ENCODE measurements around the gene ALPP. TPM values are rescaled to one million over a fixed set of nuclear protein-coding genes. Genes with fewer than 3 reads are reported as not detected.

Gene ALPP
- polyA plus RNA-seq, 1 donor from 2014 or later: not detected

DNA sequence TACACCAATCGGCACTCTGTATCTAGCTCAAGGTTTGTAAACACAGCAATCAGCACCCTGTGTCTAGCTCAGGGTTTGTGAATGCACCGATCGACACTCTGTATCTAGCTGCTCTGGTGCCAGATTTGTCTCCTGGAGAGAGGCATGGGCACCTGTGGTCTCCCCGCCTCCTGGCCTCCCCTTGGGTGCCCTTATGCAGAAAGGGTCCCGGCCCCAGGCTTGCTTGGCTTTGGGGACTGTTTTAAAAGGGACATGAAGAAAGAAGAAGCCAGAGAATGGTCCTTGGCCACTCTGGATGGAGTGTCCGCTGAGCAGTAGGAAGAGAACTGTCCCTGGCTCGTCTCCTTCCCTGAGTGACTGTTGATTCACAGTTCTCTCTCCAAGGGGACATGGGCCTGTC, 11.5 kb upstream of the ALPP start:
- Histone ChIP-seq H3K79me2 (replicated peaks; ENCODE audit: insufficient read depth, low read length) (no peaks in the 10 kb centered on the region), H3F3A (ENCODE audit: insufficient read depth, low read length, poor library complexity, severe bottlenecking) (no peaks in the 10 kb centered on the region), H3K27me3 (ENCODE audit: insufficient read depth, low read depth, low read length) (no peaks in the 10 kb centered on the region), H3K4me2 (ENCODE audit: low read length) (no peak overlapping the region), H3K27ac (ENCODE audit: low read length) (no peak overlapping the region), H3K36me3 (ENCODE audit: insufficient read depth, low read length) (no peaks in the 10 kb centered on the region), H4K20me1 (ENCODE audit: insufficient read depth) (no peaks in the 10 kb centered on the region), H3K9me3 (ENCODE audit: low read length) (no peaks in the 10 kb centered on the region), H2AFZ (ENCODE audit: low read depth, low read length) (no peak overlapping the region), H3K4me3 (ENCODE audit: low read length) (no peak overlapping the region), H3K9me2 (ENCODE audit: insufficient read depth, low read length) (no peaks in the 10 kb centered on the region), H3K9ac (ENCODE audit: low read length) (no peak overlapping the region)
- TF ChIP-seq, protein P1, sequence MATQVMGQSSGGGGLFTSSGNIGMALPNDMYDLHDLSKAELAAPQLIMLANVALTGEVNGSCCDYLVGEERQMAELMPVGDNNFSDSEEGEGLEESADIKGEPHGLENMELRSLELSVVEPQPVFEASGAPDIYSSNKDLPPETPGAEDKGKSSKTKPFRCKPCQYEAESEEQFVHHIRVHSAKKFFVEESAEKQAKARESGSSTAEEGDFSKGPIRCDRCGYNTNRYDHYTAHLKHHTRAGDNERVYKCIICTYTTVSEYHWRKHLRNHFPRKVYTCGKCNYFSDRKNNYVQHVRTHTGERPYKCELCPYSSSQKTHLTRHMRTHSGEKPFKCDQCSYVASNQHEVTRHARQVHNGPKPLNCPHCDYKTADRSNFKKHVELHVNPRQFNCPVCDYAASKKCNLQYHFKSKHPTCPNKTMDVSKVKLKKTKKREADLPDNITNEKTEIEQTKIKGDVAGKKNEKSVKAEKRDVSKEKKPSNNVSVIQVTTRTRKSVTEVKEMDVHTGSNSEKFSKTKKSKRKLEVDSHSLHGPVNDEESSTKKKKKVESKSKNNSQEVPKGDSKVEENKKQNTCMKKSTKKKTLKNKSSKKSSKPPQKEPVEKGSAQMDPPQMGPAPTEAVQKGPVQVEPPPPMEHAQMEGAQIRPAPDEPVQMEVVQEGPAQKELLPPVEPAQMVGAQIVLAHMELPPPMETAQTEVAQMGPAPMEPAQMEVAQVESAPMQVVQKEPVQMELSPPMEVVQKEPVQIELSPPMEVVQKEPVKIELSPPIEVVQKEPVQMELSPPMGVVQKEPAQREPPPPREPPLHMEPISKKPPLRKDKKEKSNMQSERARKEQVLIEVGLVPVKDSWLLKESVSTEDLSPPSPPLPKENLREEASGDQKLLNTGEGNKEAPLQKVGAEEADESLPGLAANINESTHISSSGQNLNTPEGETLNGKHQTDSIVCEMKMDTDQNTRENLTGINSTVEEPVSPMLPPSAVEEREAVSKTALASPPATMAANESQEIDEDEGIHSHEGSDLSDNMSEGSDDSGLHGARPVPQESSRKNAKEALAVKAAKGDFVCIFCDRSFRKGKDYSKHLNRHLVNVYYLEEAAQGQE (IDR thresholded peaks at IDR 0.05; ENCODE audit: borderline replicate concordance): no peak
- no peak for TF ChIP-seq POLR2AphosphoS5 (IDR thresholded peaks at IDR 0.05)
- no peak for TF ChIP-seq RAD21 (conservative IDR thresholded peaks at IDR 0.05)
- TF ChIP-seq, protein P2, sequence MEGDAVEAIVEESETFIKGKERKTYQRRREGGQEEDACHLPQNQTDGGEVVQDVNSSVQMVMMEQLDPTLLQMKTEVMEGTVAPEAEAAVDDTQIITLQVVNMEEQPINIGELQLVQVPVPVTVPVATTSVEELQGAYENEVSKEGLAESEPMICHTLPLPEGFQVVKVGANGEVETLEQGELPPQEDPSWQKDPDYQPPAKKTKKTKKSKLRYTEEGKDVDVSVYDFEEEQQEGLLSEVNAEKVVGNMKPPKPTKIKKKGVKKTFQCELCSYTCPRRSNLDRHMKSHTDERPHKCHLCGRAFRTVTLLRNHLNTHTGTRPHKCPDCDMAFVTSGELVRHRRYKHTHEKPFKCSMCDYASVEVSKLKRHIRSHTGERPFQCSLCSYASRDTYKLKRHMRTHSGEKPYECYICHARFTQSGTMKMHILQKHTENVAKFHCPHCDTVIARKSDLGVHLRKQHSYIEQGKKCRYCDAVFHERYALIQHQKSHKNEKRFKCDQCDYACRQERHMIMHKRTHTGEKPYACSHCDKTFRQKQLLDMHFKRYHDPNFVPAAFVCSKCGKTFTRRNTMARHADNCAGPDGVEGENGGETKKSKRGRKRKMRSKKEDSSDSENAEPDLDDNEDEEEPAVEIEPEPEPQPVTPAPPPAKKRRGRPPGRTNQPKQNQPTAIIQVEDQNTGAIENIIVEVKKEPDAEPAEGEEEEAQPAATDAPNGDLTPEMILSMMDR (IDR thresholded peaks at IDR 0.05; ENCODE audit: poor library complexity, severe bottlenecking): no peak
- TF ChIP-seq MXI1 (conservative IDR thresholded peaks at IDR 0.05; ENCODE audit: poor library complexity, severe bottlenecking): no peak
- no peak for TF ChIP-seq SMC3 (conservative IDR thresholded peaks at IDR 0.05; ENCODE audit: poor library complexity)
- TF ChIP-seq EP300 (conservative IDR thresholded peaks at IDR 0.05; ENCODE audit: poor library complexity, severe bottlenecking): no peak
- no peak for TF ChIP-seq EZH2 (IDR thresholded peaks at IDR 0.05; ENCODE audit: borderline replicate concordance, insufficient read depth, low read length, poor library complexity, severe bottlenecking)
- TF ChIP-seq TAF1 (IDR thresholded peaks at IDR 0.05; ENCODE audit: low read depth): no peak

GRCh38 chr2:232367591-232368233, 10.8 kb upstream of the ALPP start:
- Histone ChIP-seq H3K9me3 (ENCODE audit: low read length) (no peaks in the 10 kb centered on the region), H3K4me2 (ENCODE audit: low read length) (no peak overlapping the region), H3K27ac (ENCODE audit: low read length) (no peak overlapping the region), H3K4me3 (ENCODE audit: low read length) (no peak overlapping the region), H3K79me2 (replicated peaks; ENCODE audit: insufficient read depth, low read length) (no peaks in the 10 kb centered on the region), H4K20me1 (ENCODE audit: insufficient read depth) (no peaks in the 10 kb centered on the region), H3K9me2 (ENCODE audit: insufficient read depth, low read length) (no peaks in the 10 kb centered on the region), H3K36me3 (ENCODE audit: insufficient read depth, low read length) (no peaks in the 10 kb centered on the region), H3K9ac (ENCODE audit: low read length) (no peak overlapping the region), H2AFZ (ENCODE audit: low read depth, low read length) (no peak overlapping the region), H3F3A (ENCODE audit: insufficient read depth, low read length, poor library complexity, severe bottlenecking) (no peaks in the 10 kb centered on the region), H3K27me3 (ENCODE audit: insufficient read depth, low read depth, low read length) (no peaks in the 10 kb centered on the region)
- no peak for TF ChIP-seq RAD21 (conservative IDR thresholded peaks at IDR 0.05)
- TF ChIP-seq EP300 (conservative IDR thresholded peaks at IDR 0.05; ENCODE audit: poor library complexity, severe bottlenecking): no peak
- TF ChIP-seq, protein P2 (IDR thresholded peaks at IDR 0.05; ENCODE audit: poor library complexity, severe bottlenecking): no peak
- TF ChIP-seq EZH2 (IDR thresholded peaks at IDR 0.05; ENCODE audit: borderline replicate concordance, insufficient read depth, low read length, poor library complexity, severe bottlenecking): no peak
- no peak for TF ChIP-seq MXI1 (conservative IDR thresholded peaks at IDR 0.05; ENCODE audit: poor library complexity, severe bottlenecking)
- TF ChIP-seq SMC3 (conservative IDR thresholded peaks at IDR 0.05; ENCODE audit: poor library complexity): no peak
- no peak for TF ChIP-seq POLR2AphosphoS5 (IDR thresholded peaks at IDR 0.05)
- TF ChIP-seq, protein P1 (IDR thresholded peaks at IDR 0.05; ENCODE audit: borderline replicate concordance): no peak
- TF ChIP-seq TAF1 (IDR thresholded peaks at IDR 0.05; ENCODE audit: low read depth): no peak

Measured in neural cell (in vitro differentiated cells).